HepG2 (cell line): ENCODE measurements around the gene F12. TPM values are rescaled to one million over a fixed set of nuclear protein-coding genes. Genes with fewer than 3 reads are reported as not detected.

Experiments
- AGO2 ChIP-seq: fragments of 200-400 bp; formaldehyde crosslinking; optimal IDR thresholded peaks from 2 replicates; pipeline ENCODE3; 2017; ENCODE audit warnings: mild to moderate bottlenecking, low read depth, low read length, moderate library complexity
- CAMTA2 ChIP-seq: sonication (generic); formaldehyde crosslinking; IDR thresholded peaks from 2 replicates; pipeline ENCODE4 v1.4.0; 2020; ENCODE audit warnings: mild to moderate bottlenecking, missing genetic modification reagents, borderline replicate concordance
- CENPBD1 ChIP-seq: sonication (generic); formaldehyde crosslinking; IDR thresholded peaks from 2 replicates; pipeline ENCODE4 v1.8.0; 2022; ENCODE audit warnings: missing genetic modification reagents, low read depth, mild to moderate bottlenecking, borderline replicate concordance
- ELK4 ChIP-seq: sonication (generic); formaldehyde crosslinking; IDR thresholded peaks from 2 replicates; pipeline ENCODE4 v1.9.0; 2021; ENCODE audit warnings: missing genetic modification reagents, borderline replicate concordance
- HBP1 ChIP-seq: IDR thresholded peaks from 2 replicates; pipeline ENCODE4 v1.6.1; 2016; ENCODE audit warnings: low read depth, control low read depth
- JUNB ChIP-seq: sonication (generic); formaldehyde crosslinking; IDR thresholded peaks from 2 replicates; pipeline ENCODE4 v1.8.0; 2022; ENCODE audit warnings: missing genetic modification reagents, mild to moderate bottlenecking, borderline replicate concordance
- KDM1A ChIP-seq: IDR thresholded peaks from 2 replicates; pipeline ENCODE4 v1.6.1; 2016; ENCODE audit warnings: missing compliant biosample characterization
- MEF2D ChIP-seq: sonication (generic); formaldehyde crosslinking; IDR thresholded peaks from 2 replicates; pipeline ENCODE4 v1.5.1; 2020; ENCODE audit warnings: mild to moderate bottlenecking, missing genetic modification reagents
- MXD1 ChIP-seq: sonication (generic); formaldehyde crosslinking; IDR thresholded peaks from 2 replicates; pipeline ENCODE4 v1.4.0; 2020; ENCODE audit warnings: mild to moderate bottlenecking, missing genetic modification reagents
- RAD21 ChIP-seq: fragments of 450-650 bp; formaldehyde crosslinking; IDR thresholded peaks from 2 replicates; pipeline ENCODE4 v1.5.0; 2020; ENCODE audit warnings: mild to moderate bottlenecking
- TRAFD1 ChIP-seq: sonication (generic); formaldehyde crosslinking; IDR thresholded peaks from 2 replicates; pipeline ENCODE4 v1.5.1; 2020; ENCODE audit warnings: missing genetic modification reagents, mild to moderate bottlenecking, borderline replicate concordance
- ZBTB4 ChIP-seq: sonication (generic); formaldehyde crosslinking; IDR thresholded peaks from 2 replicates; pipeline ENCODE4 v1.4.0; 2020; ENCODE audit warnings: missing genetic modification reagents, mild to moderate bottlenecking, borderline replicate concordance
- ZMYM4 ChIP-seq: sonication (generic); formaldehyde crosslinking; IDR thresholded peaks from 2 replicates; pipeline ENCODE4 v1.8.1; 2023; ENCODE audit warnings: mild to moderate bottlenecking, missing genetic modification reagents
- ZNF30 ChIP-seq: sonication (generic); formaldehyde crosslinking; IDR thresholded peaks from 2 replicates; pipeline ENCODE4 v1.5.0; 2020; ENCODE audit warnings: mild to moderate bottlenecking, missing genetic modification reagents
- ZNF350 ChIP-seq: sonication (generic); formaldehyde crosslinking; IDR thresholded peaks from 2 replicates; pipeline ENCODE4 v1.4.0; 2020; ENCODE audit warnings: mild to moderate bottlenecking, low read depth, missing genetic modification reagents, borderline replicate concordance
- ZNF564 ChIP-seq: sonication (generic); formaldehyde crosslinking; IDR thresholded peaks from 2 replicates; pipeline ENCODE4 v1.8.1; 2023; ENCODE audit warnings: mild to moderate bottlenecking, missing genetic modification reagents
- ZNF674 ChIP-seq: sonication (generic); formaldehyde crosslinking; IDR thresholded peaks from 2 replicates; pipeline ENCODE4 v1.5.0; 2020; ENCODE audit warnings: low read depth, mild to moderate bottlenecking, missing genetic modification reagents
- ZNF740 ChIP-seq: sonication (generic); formaldehyde crosslinking; IDR thresholded peaks from 2 replicates; pipeline ENCODE4 v1.4.0; 2020; ENCODE audit warnings: missing genetic modification reagents
- ZSCAN20 ChIP-seq: sonication (generic); formaldehyde crosslinking; IDR thresholded peaks from 2 replicates; pipeline ENCODE4 v1.4.0; 2020; ENCODE audit warnings: missing genetic modification reagents, mild to moderate bottlenecking, borderline replicate concordance
- polyA plus RNA-seq, 8 experiments: library from polyadenylated mRNA; depleted of rRNA in 3 of 8; stranded (reverse) in 7 of 8; unstranded in 1 of 8; fragments of >200 nt; fragmentation: Illumina TruSeq in 4 of 8; extraction: Trizol in 4 of 8; gene quantifications; 2 replicates each; pipeline versions ENCODE4 v1.2.1 to v1.2.3, GENCODE V29; 2011 to 2016; ENCODE audit warnings: low read depth in 4 of 8, missing spikeins in 1 of 8, mixed read lengths in 1 of 8; ENCODE audit not compliant: insufficient read depth in 1 of 8
- total RNA-seq, 5 experiments: library from RNA; depleted of rRNA; stranded (reverse); fragments of >200 nt; fragmentation: Illumina TruSeq; extraction: Trizol; gene quantifications; 2 replicates each; pipeline ENCODE4 v1.2.3, GENCODE V29; 2016; ENCODE audit warnings: low read depth in 1 of 5

Gene F12
- total and polyA plus RNA-seq, 2 of the 13 experiments (the other 11 are each of a cell fraction or from before 2014, with no cell fraction given): 2.5 to 3.0 TPM

GRCh38 chr5:177447611-177448243, 38.4 kb upstream of the F12 start (continued):
- TF ChIP-seq TRAFD1 (no peak), ZBTB4 (no peak), CAMTA2 (CRISPR knock-in tag) (no peak), MEF2D (no peak), ZNF350 (CRISPR knock-in tag) (no peak), ZSCAN20 (CRISPR knock-in tag) (no peak), ELK4 (CRISPR knock-in tag) (no peak), HBP1 (CRISPR knock-in tag) (no peak), ZNF674 (CRISPR knock-in tag) (no peak), RAD21 (peak; percentile 30; the same call in 1 of the 2 replicates), CENPBD1 (no peak), JUNB (CRISPR knock-in tag) (peak; percentile 46; the same call in 1 of the 2 replicates), KDM1A (CRISPR knock-in tag) (no peak), ZNF740 (CRISPR knock-in tag) (no peak), ZNF30 (no peak), AGO2 (peak; percentile 20), MXD1 (CRISPR knock-in tag) (peak; percentile 45; the same call in 1 of the 2 replicates), ZNF564 (no peak), ZMYM4 (no peak)
